ENCODE measurements around the gene TMEM80.
"Not testable (repeated sequence)": the region's sequence is repeated elsewhere in the genome, so short reads cannot be mapped to it uniquely, and the experiment has no call there.

Gene TMEM80

DNA sequence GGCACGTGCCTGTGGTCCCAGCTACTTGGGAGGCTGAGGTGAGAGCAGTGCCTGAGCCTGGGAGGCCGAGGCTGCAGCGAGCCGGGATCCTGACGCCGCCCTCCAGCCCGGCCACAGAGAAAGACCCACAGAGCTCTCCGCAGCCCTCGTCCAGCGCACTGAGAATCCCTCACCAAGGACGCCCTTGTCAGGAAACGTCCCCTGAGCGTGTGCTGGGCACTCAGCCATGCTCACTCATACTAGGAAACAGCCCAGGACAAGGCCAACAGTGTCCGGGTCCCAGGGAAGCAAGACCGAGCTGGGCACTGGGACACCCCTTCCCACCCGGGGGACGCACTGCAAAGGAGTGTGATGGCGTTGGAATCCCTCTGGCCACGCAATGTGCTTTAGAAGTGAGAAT lies 15.1 kb upstream of the TMEM80 start:
- no peak for DNase-seq

- DNase-seq, result no peak
These were observed 14.6 kb upstream of the TMEM80 start for GRCh38 chr11:680970-681369.

DNA sequence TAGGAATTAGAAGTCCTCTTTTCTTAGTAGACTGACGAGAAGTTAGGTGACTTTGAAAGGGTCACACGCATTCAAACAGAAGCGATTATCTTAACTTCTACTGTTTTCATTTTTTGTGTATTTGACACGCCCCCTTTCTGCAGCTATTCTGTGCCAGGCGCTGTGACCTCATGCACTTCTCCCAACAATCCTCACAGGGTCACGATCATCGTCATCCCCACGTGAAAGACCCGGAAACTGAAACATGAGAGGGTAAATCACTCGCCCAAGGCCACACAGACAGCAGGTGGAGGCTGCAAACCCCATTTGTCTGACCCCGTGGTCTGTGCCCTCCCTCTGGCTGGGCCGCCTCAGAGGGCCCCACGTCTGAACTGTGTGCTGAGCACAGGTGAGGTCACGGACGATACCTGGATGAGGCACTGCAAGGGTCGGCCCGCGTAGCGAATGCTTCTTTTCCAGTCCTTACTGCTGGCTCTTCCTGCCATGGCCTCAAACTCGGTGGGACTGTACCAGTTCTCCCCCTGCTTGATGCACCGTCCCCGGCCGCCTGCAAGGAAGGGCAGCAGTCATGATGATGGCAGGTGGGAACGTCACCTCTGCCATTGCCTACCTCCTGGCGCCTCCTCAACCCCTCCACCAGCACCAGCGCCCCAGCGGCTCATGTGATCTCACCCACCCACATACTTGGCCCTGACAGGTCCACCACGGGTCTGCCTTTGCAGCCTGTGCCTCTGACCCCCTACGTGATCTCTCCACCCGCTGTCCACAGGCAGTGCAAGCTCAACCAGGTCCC lies 9.0 kb upstream of the TMEM80 start:
- no peak for DNase-seq

GRCh38 chr11:687751-688150 lies 7.9 kb upstream of the TMEM80 start:
- DNase-seq, result no peak

GRCh38 chr11:688681-689080 lies 6.9 kb upstream of the TMEM80 start:
- DNase-seq, result no peak

DNA sequence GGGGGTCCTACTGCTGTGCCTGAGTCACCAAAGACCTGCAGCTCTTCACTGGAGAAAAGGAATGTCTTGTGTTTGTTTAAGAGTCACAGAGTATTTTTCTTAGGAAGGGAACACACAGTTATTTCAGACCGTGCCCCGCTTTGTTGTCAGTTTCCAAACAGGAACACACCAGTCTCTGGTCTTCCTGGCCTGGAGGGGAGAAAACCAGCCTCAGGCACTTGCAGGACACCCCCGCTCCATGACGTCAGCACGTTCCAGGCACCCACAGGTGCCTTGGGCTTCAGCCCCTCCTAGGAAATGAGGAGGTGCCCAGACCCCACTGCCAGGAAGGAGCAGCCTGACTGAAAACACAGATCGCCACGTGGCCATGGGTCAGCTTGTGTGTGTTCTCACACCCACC lies 6.0 kb upstream of the TMEM80 start:
- DNase-seq, result no peak

DNA sequence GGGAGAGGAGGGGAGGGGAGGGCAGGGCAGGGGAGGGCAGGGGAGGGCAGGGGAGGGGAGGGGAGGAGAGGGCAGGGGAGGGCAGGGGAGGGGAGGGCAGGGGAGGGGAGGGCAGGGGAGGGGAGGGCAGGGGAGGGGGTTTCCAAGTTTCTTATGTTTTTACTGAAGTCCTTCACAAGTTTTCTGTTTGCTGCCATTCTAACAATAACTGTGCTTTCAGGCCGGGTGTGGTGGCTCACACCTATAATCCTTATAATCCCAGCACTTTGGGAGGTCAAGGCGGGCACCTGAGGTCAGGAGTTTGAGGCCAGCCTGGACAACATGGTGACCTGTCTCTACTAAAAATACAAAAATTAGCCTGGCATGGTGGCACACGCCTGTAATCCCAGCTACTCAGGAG lies 5.4 kb upstream of the TMEM80 start:
- DNase-seq, result not testable (repeated sequence)

- no peak for DNase-seq
These were observed 4.6 kb upstream of the TMEM80 start for GRCh38 chr11:690738-691633.

DNA sequence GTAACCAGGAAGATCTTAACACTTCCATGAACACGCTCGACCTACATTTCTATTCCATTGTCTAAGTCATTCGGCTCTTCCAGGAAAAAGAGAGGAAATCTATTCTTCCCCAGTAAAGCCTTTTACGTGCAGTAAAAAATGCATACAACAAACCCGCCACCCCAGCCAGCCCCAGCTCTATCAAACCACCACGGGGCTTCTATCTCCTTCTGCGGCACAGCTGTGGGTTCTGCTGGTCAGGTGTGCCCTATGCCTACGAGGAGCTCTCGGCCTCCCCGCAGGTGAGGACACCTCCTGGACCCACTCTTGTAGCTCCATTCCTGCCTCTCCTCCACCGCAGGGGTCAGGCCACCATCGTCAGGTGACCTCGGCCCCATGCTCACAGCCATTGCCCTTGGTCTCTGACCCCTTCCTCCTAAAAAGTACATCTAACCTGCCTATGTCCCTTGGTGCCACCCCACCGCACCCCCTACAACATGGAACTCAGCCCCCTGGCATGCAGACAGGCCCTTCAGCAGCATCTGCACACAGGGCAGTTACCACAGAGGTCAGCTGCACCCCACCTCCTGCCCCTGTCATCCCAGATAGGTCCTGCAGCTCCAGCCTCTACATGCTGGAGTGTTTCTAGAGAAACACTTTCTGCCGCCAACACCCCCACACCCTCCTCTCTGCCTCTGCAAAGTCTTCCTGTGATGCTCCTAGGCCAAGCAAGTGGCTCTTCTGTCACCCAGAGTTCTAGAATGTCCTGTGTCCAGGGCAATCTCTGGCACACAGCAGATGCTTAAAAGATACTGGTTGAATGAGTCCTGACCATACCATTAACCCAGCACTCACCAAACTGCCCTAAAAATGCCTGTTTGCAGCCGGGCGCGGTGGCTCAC lies 3.7 kb upstream of the TMEM80 start:
- no peak for DNase-seq

DNA sequence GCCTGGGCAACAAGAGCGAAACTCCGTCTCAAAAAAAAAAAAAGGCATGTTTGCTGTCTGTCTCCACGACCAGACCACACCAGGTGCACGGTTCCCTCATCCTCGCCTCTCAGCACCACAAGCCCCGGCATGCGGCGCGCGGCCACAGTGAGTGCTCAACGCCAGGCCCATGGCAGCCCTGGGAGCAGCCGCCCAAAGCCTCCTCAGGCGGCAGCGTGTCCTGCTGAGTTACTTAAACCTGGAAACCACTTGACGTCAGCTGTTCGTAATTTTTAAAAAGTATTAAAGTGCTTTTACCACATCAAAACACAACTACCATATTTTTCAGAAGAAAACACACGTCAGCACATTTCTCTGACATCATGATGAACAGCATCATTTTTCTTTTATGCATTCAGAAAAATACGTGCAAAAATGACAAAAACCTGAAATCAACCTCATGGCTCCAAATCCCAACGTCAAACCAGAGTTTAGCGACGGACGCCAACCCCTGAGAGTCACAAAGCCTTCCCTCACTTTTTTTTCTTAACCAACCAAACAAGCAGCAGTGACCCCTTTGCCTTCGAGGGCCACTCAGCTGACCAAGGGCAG lies 2.7 kb upstream of the TMEM80 start:
- peak; percentile 17 for DNase-seq

DNA sequence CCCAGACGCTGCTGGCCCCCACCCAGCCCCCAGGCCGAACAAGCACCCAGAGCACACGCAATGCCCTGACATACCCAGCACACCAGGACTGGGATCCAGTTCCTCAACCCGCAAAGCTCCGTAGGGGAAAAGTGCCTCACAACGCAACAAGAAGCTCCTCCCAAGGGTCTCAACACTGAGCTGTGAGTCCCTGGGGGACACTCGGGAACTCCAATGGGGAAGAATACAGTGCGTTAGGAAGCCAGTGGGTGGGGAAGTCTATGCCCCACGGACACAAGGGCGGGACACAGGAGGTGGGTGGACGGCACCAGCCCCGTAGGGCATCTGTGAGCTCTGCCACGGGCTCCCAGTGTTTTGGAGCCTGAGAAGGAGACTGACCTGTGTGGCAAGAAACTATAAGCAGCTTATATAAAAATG lies 2.2 kb upstream of the TMEM80 start:
- DNase-seq, result no peak

DNA sequence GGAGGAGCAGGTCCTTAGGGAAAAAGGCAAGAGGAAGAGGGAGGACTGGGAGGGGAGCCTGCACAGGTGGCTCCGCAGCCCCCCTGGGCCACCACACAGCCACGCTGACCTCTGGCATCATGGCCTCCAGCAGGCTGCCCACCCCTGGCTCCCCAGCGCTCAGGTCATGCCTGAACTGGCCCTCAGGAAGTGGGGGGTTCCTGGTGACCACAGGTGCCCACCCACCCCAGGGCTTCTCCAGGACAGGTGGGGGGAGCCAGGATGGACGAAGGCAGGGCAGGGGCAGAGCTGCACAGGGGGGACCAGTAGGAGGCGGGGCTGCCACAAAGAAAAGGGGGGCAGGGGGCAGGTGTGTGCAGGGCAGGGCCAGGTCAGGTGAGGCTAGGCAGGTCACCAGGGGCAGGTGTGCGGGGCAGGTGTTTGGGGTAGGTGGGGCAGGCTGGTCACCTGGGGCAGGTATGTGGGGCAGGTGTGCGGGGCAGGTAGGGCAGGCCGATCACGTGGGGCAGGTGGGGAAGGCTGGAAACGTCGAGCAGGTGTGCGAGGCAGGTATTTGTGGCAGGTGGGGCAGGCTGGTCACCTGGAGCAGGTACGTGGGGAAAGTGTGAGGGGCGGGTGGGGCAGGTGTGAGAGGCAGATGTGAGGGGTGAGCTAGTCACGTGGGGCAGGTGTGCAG lies 1.6 kb upstream of the TMEM80 start:
- no peak for DNase-seq

GRCh38 chr11:694563-695287 lies 891 bp upstream of the TMEM80 start, which contains the start of gene DEAF1:
DEAF1 (minus strand) TSS chr11:695222; CDS start chr11:695047, 175 bp downstream.
- DNase-seq, result peak; percentile 99

DNA sequence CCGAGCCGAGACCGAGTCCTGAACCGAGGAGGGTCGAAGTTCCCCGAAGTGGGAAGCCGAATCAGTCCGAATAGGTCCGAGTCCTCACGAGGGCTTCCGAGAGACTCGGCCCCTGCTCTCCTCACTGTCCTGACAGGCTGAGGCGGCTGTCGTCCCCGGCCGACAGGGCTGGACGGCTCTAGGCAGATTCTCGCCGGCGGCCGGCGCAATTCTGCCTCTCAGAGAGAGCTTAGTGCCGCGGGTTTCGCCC lies 403 bp upstream of the TMEM80 start:
- no peak for DNase-seq

DNA sequence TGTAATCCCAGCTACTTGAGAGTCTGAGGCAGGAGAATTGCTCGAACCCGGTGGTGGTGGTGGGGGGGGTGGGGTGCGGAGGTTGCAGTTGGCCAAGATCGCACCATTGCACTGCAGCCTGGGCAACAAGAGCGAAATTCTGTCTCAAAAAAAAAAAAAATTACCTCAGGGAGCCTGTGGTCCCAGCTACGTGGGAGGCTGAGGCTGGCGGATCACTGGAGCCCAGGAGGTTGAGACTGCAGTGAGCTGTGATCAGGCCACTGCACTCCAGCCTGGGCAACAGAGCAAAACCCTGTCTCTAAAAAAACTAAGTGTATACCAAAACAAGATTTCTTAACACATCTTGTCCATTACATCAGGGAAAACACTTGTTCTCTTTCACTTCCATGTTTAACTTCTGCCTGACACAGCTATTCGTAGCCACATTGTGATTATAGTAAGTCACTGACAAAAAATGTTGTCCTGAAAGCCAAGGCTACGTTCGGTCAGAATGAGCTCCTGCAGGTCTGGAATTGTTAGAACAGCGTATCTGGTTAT lies 1.4 kb downstream of the TMEM80 start:
- no peak for DNase-seq

GRCh38 chr11:697811-698311 lies 2.2 kb downstream of the TMEM80 start:
- DNase-seq, result no peak

GRCh38 chr11:698493-699115 lies 3.0 kb downstream of the TMEM80 start:
- DNase-seq, result no peak

- no peak for DNase-seq
These were observed 3.5 kb downstream of the TMEM80 start for GRCh38 chr11:699116-699508.

DNA sequence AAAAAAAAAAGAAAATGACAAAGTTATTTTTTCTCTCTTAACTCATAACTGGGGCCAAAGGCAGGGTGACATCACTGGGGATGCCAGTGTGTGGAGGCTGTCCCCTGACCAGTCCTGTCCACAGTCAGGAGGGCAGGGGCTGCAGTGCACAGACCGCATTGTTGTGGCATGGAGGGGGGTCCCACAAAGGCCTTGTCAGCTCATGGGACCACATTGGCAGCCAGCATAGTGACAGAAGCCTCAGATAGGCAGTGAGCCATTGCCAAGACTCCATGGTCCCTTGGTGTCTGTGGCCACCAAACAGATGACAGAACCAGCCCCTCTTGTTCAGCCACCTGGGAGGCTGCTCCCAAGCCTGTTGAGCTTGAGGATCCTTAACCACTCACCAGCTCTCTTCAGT lies 4.1 kb downstream of the TMEM80 start:
- DNase-seq, result no peak

DNA sequence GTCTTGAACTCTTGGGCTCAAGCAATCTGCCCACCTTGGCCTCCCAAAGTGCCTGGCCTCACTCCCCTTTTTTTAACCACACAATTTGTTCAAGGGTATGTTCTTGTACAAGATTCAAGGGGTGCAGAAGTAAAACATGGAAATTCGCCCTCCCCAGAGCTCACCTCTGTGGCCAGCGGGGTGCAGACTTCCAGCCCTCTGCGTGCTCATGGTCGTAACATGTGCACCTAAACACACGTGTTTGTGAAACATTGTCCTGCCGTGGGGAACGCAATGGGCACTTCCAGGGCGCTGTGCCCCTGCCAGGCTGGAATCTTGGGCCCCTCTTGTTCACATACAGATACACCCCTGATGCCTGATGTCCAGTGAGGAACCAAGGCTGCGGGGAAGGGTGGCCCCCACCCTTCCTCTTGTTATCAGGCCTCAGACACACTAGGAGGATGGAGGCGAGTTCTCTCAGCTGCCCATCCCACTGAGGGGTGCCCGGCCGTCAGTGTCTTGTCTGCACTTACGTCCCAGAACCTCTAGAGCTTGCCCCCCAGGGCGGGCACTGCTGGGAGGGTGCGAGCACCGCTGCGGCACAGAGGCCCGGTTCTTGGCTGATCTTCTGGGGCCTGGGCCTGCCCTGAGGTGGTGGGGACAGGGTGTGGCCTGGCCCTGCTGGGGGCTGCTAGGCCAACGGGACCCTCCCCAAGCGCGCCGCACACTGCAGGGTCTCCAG lies 6.3 kb downstream of the TMEM80 start:
- DNase-seq, result no peak

All from CD4-positive, alpha-beta T cell treated with Interleukin-12 subunit alpha and Interleukin-12 subunit beta, for 1 hour (primary cell).